ENCODE data around the gene PDLIM7.

The PDLIM7 gene

GRCh38 chr5:177476531-177477233 is 20.7 kb downstream of the PDLIM7 start:
- no peak for FAIRE-seq
- no peak for DNase-seq (ENCODE audit: insufficient read length, low spot score)

GRCh38 chr5:177475563-177476427 is 21.6 kb downstream of the PDLIM7 start:
- FAIRE-seq, result no peak
- no peak for DNase-seq (ENCODE audit: insufficient read length, low spot score)

GRCh38 chr5:177474846-177475562 is 22.4 kb downstream of the PDLIM7 start:
- DNase-seq (ENCODE audit: insufficient read length, low spot score) (no peak), FAIRE-seq (no peak)

DNA sequence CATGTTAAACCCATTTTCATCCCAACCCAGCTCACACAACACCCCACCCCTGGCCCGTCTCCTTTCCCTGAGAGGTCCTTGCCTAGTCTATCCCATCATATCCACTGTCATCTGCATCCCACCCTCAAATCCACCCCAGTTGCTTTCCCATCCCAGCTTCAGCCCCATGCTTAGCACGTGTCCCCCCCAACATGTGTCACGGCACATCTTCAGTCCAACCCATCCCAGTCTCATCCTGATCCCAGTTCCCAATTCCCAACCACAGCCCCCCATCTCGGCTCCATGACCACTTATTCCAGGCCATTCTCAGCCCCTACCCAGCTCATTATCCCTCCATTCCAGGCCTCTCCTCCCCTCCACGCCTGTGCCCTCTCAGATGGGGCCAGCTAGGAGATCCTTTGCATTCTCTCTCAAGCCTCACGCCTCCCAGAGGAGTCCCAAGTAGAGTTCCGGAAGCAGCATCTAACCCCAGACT is 23.4 kb downstream of the PDLIM7 start:
- no peak for FAIRE-seq

GRCh38 chr5:177473443-177474001 is 23.9 kb downstream of the PDLIM7 start, which contains the start of gene DBN1:
Gene DBN1, minus strand, starts transcription at chr5:177473634. Its CDS starts 113 bp downstream, at chr5:177473521.
- DNase-seq (ENCODE audit: insufficient read length, low spot score), result peak; percentile 76
- no peak for FAIRE-seq

More for the DNA sequence above, 23.4 kb downstream of the PDLIM7 start:
- DNase-seq (ENCODE audit: insufficient read length, low spot score), result no peak

DNA sequence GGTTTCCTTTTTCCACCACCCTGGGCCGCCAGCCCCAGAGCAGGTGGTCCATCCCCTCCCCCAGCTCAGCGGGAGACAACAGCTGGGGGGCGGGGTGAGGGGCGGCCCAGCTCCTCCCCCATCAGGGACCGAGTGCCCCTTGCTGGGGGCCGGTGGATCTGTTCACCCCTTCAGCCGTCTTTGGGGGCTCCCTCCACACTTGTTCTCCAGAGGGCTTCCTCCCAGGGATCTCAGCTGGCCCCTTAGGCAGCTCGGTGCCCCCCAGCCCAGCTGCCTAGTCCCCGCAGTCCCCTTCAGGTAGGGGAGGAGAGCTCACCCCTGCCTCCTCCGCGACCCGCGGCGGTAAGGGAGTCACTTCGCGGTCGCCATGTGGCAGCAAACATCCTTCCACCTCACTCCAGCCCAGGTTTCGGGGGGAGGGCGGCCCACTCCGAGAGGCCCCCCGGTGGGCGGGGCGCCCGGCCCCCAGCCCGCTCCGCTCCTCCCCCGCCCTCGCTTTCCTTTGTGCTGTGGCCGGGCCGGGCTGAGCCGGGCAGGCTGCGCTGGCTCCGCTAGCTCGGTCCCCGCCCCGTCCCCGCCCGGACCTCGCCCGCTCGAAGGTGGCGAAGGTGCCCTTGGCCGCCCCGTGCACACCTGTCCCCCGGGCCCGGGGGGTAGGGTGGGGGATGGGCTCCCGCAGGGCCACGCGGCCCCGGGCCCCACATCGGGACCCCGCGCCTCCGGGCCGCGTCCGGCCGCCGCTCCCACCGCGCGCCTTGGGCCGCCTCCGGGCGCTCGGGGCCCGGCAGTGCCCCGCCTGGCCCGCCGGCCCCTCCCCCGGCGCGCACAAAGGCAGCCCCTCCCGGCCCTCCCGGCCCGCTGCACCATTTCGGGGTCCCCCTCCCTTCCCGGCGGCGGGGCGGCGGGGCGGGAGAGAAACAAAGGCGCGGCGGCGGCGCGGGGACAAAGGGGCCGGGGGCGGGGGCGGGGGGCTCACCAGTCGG is 24.7 kb downstream of the PDLIM7 start:
- peak; percentile 92 for DNase-seq (ENCODE audit: insufficient read length, low spot score)
- FAIRE-seq, result peak; percentile 49

GRCh38 chr5:177471610-177472356 is 25.6 kb downstream of the PDLIM7 start:
- no peak for FAIRE-seq
- DNase-seq (ENCODE audit: insufficient read length, low spot score), result no peak

- no peak for FAIRE-seq
- DNase-seq (ENCODE audit: insufficient read length, low spot score), result no peak
These were observed 26.5 kb downstream of the PDLIM7 start for GRCh38 chr5:177470759-177471536.

GRCh38 chr5:177469750-177470525 is 27.5 kb downstream of the PDLIM7 start:
- FAIRE-seq (no peak), DNase-seq (ENCODE audit: insufficient read length, low spot score) (no peak)

DNA sequence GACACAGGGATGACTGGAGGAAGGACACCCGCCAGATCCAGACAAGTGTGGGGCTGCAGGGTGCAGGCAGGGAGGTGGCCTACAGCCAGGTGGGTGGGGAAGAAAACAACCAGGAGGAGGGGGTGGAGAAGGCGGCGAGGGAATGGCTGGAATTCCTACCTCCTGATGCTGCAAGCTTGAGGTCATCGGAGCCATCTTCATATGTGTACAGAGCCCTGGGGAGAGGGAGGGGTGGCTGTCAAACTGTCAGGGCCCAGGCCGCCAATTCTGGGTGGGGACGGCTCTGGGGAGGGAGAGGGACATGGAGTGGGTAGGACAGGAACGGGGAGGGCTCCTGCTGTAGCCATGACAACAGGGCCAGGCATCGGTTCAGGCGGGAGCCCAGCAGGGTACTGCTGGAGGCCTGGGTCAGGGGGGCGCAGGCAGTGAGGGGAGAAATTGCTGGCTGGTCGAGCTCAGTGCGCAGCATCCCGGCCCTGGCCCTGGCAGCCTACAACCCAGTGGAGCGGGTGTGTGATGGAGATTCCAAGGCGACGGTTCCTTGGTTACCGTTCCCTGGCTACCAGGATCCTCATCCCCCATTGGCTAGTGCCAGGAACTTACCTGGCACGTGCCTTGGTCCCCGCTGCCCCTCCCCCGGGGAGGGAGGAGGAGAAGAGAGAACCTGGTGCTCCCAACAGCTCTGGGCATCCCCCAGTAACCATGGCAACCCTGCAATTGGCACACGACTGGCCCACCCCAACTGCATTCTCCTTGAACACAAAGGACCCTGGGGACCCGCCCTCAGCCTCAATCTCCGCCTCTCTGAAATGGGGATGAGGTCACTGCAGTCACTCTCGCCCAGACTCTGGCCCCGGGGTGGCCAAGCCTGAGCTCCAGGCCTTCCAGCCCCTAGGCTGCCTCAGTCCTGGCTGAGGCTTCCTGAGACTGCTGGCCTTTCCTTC is 28.4 kb downstream of the PDLIM7 start:
- DNase-seq (ENCODE audit: insufficient read length, low spot score) (no peak), FAIRE-seq (no peak)

DNA sequence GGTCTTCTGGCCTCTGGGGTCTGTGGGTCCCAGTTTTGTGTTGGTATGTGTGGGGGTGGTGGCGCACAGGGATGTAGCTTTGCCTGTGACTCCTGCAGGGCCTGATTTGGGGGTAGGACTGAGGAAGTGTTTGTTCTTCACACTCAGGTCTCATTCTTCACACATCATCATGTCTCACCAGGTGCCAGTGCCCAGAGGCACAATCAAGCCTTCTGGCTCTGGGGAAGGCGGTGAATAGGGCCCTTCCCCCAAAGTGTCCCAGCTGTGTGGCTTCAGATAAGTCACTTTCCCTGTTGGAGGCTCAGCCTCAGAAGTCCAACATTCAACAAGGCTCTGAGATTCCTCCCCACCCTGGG is 29.1 kb downstream of the PDLIM7 start:
- FAIRE-seq (no peak), DNase-seq (ENCODE audit: insufficient read length, low spot score) (no peak)

DNA sequence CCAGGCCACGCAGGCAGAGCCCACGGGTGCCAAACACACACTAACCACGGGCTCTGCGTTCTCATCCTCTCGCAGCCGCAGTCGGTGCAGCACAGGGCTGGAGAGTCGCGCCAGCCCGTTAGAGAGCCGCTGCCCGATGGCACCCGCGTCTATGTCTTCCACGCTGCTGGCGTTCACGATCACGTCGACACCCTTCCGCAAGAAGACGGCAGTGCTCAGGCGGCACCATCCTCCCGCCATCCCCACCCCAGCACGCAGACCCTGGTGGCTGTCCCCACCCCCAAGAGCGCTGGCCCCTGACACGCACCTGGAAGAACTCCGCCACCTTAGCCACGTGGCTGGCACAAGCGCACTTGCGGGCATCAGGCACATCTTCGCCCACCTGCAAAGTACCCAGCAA is 30.0 kb downstream of the PDLIM7 start:
- no peak for DNase-seq (ENCODE audit: insufficient read length, low spot score)
- no peak for FAIRE-seq

- FAIRE-seq (no peak), DNase-seq (ENCODE audit: insufficient read length, low spot score) (no peak)
These were observed 30.5 kb downstream of the PDLIM7 start for GRCh38 chr5:177466861-177467260.

- DNase-seq (ENCODE audit: insufficient read length, low spot score) (no peak), FAIRE-seq (no peak)
These were observed 32.4 kb downstream of the PDLIM7 start for GRCh38 chr5:177465044-177465443.

DNA sequence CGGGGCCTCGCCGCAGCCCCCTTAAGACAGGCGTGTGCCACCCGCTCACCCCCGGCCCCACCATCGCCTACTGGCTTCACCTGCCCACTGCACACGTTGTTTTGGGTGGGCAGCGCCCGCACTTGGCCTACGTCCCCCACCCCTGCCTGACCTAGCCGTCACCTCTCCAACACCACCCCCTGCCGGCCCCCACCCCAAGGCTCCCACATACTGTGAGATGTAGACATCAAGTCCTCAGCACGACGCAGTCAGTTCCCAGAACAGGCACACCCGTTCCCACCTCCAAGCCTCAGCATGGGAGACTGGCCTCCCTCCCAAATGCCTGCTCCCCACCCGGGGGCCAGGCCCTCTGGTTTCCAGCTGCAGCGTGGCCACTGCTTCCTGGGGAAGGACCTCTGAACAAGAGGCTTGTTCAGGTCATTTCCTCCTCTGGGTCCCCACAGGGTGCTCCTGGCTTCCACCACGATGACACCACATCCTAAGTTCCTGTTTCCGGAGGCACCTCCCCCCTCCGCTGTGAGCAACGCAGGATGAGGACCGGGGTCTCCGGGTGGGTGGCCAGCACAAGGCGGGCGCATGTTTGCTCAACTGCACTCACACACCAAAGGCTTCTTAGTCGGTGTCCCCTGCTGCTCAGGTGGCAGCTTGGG is 35.3 kb downstream of the PDLIM7 start:
- no peak for DNase-seq (ENCODE audit: insufficient read length, low spot score)

More for the DNA sequence above, 35.3 kb downstream of the PDLIM7 start:
- peak; percentile 11 for FAIRE-seq
